Measurements from ENCODE around the gene SFXN3. TPM values are rescaled to one million over a fixed set of nuclear protein-coding genes. Genes with fewer than 3 reads are reported as not detected.

The SFXN3 gene
- polyA plus RNA-seq, 3 donors = 21.3 to 152 (median 24.2) TPM

DNA sequence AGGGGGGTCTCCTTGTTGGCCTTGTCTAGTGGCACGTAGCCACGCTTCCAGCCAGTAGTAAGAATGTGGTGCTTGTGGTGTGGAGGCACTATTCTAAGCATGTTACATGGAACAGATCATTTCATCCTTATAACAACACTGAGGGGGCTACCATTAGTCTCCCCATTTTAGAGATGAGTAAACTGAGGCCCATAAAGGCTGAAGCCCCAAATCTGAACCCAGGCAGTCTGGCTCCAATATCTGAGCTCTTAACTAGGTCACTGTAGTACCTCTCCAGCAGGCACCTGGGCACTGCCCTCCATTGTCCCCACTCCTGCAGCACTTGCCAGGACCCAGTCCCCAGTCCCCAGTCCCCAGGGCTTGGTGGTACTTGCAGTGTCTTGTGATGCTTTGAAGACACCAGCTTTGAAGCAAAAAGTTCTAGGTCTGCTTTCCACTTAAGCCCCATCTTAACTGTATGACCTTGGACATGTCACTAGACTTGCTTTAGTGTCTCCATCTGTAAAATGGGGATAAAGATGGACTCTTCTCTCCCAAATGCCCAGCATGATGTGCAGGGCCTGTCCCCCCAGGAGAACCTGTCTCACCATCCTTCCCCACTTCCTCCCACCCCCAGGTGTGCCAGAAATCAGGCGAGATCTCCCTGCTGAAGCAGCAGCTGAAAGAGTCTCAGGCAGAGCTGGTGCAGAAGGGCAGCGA, 25.0 kb upstream of the SFXN3 start:
- 100% methylated on average over 2 of the region's 4 CpGs for WGBS (ENCODE audit: insufficient coverage)

DNA sequence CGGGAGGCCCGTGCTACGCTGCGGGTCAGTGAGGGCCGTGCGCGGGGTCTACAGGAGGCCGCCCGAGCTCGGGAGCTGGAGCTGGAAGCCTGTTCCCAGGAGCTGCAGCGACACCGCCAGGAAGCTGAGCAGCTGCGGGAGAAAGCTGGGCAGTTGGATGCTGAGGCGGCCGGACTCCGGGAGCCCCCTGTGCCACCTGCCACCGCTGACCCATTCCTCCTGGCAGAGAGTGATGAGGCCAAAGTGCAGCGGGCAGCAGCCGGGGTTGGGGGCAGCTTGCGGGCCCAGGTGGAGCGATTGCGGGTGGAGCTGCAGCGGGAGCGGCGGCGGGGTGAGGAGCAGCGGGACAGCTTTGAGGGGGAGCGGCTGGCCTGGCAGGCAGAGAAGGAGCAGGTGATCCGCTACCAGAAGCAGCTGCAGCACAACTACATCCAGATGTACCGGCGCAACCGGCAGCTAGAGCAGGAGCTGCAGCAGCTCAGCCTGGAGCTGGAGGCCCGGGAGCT, 24.4 kb upstream of the SFXN3 start:
- no peaks in the 10 kb centered on the region for H3K9me3 ChIP-seq (replicated peaks in 1 of 2; ENCODE audit: control insufficient read depth in 1 of 2, insufficient read depth in 1 of 2, low read length in 2 of 2)
- no peaks in the 10 kb centered on the region for H3K4me1 ChIP-seq (ENCODE audit: control insufficient read depth in 1 of 2, insufficient read depth in 2 of 2, low read length in 2 of 2)
- H3K4me1 Mint-ChIP-seq = no peaks in the 10 kb centered on the region
- intact Hi-C loops (cut with micrococcal nuclease) = no loop called here
- no peaks in the 10 kb centered on the region for H3K79me2 ChIP-seq (ENCODE audit: insufficient read depth, low read length)
- H2AFZ ChIP-seq (ENCODE audit: insufficient read depth, low read depth, low read length, poor library complexity, severe bottlenecking) = no peak overlapping the region
- H3K9ac ChIP-seq (ENCODE audit: insufficient read depth, low read length, poor library complexity, severe bottlenecking) = no peak overlapping the region
- TF ChIP-seq, protein P1, sequence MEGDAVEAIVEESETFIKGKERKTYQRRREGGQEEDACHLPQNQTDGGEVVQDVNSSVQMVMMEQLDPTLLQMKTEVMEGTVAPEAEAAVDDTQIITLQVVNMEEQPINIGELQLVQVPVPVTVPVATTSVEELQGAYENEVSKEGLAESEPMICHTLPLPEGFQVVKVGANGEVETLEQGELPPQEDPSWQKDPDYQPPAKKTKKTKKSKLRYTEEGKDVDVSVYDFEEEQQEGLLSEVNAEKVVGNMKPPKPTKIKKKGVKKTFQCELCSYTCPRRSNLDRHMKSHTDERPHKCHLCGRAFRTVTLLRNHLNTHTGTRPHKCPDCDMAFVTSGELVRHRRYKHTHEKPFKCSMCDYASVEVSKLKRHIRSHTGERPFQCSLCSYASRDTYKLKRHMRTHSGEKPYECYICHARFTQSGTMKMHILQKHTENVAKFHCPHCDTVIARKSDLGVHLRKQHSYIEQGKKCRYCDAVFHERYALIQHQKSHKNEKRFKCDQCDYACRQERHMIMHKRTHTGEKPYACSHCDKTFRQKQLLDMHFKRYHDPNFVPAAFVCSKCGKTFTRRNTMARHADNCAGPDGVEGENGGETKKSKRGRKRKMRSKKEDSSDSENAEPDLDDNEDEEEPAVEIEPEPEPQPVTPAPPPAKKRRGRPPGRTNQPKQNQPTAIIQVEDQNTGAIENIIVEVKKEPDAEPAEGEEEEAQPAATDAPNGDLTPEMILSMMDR (IDR thresholded peaks at IDR 0.05) = no peak
- no peak overlapping the region for H3K4me3 ChIP-seq (replicated peaks in 1 of 3; ENCODE audit: low read depth in 2 of 3, low read length in 3 of 3)
- no peak for DNase-seq
- H3K36me3 Mint-ChIP-seq = peaks cover 8 to 20% of the 10 kb centered on the region in 2 donors
- peaks cover 3 to 12% of the 10 kb centered on the region in 2 donors for H3K36me3 ChIP-seq (replicated peaks in 1 of 2; ENCODE audit: control insufficient read depth in 1 of 2, insufficient read depth in 2 of 2, low read length in 2 of 2)
- no peaks in the 10 kb centered on the region for H3K27me3 ChIP-seq (ENCODE audit: control insufficient read depth in 2 of 2, insufficient read depth in 2 of 2, low read length in 2 of 2)
- H3K27ac Mint-ChIP-seq = no peak overlapping the region
- H3K27ac ChIP-seq (ENCODE audit: low read depth in 1 of 2, low read length in 2 of 2) = no peak overlapping the region
- H3K27me3 Mint-ChIP-seq (ENCODE audit: low read depth in 3 of 3) = peaks cover 0 to 3% (median 0%) of the 10 kb centered on the region in 3 donors
- H4K20me1 ChIP-seq (ENCODE audit: insufficient read depth, low read length) = no peaks in the 10 kb centered on the region
- 95% methylated on average over 33 of the region's 33 CpGs for WGBS (ENCODE audit: insufficient coverage)
- no peak overlapping the region for H3K4me2 ChIP-seq (replicated peaks; ENCODE audit: extremely low read depth, low read length, poor library complexity, severe bottlenecking)
- H3K4me3 Mint-ChIP-seq = no peak overlapping the region
- H3K9me3 Mint-ChIP-seq = no peaks in the 10 kb centered on the region

More for the DNA sequence above, 25.0 kb upstream of the SFXN3 start:
- no peak overlapping the region for H3K27ac ChIP-seq (ENCODE audit: low read depth in 1 of 2, low read length in 2 of 2)
- no peak for DNase-seq
- Mint-ChIP-seq H3K27me3 (ENCODE audit: low read depth in 3 of 3) (peaks cover 0 to 4% (median 0%) of the 10 kb centered on the region in 3 donors), H3K4me3 (no peak overlapping the region), H3K4me1 (peaks cover 6% of the 10 kb centered on the region), H3K36me3 (peaks cover 10 to 20% of the 10 kb centered on the region in 2 donors), H3K9me3 (no peaks in the 10 kb centered on the region), H3K27ac (no peak overlapping the region)
- H3K9me3 ChIP-seq (replicated peaks in 1 of 2; ENCODE audit: control insufficient read depth in 1 of 2, insufficient read depth in 1 of 2, low read length in 2 of 2) = no peaks in the 10 kb centered on the region
- no peaks in the 10 kb centered on the region for H4K20me1 ChIP-seq (ENCODE audit: insufficient read depth, low read length)
- peaks cover under 1% of the 10 kb centered on the region for H3K79me2 ChIP-seq (ENCODE audit: insufficient read depth, low read length)
- H3K4me2 ChIP-seq (replicated peaks; ENCODE audit: extremely low read depth, low read length, poor library complexity, severe bottlenecking) = no peak overlapping the region
- H3K36me3 ChIP-seq (replicated peaks in 1 of 2; ENCODE audit: control insufficient read depth in 1 of 2, insufficient read depth in 2 of 2, low read length in 2 of 2) = peaks cover 3 to 12% of the 10 kb centered on the region in 2 donors
- no peak overlapping the region for H3K4me3 ChIP-seq (replicated peaks in 1 of 3; ENCODE audit: low read depth in 2 of 3, low read length in 3 of 3)
- H3K27me3 ChIP-seq (ENCODE audit: control insufficient read depth in 2 of 2, insufficient read depth in 2 of 2, low read length in 2 of 2) = no peaks in the 10 kb centered on the region
- TF ChIP-seq, protein P1 (IDR thresholded peaks at IDR 0.05) = no peak
- peaks cover under 1 to 6% of the 10 kb centered on the region in 2 donors for H3K4me1 ChIP-seq (ENCODE audit: control insufficient read depth in 1 of 2, insufficient read depth in 2 of 2, low read length in 2 of 2)
- intact Hi-C loops (cut with micrococcal nuclease) = no loop called here
- no peak overlapping the region for H3K9ac ChIP-seq (ENCODE audit: insufficient read depth, low read length, poor library complexity, severe bottlenecking)
- no peak overlapping the region for H2AFZ ChIP-seq (ENCODE audit: insufficient read depth, low read depth, low read length, poor library complexity, severe bottlenecking)
